ENCODE results near the gene TLDC2.
"Not testable (repeated sequence)": the region's sequence is repeated elsewhere in the genome, so short reads cannot be mapped to it uniquely, and the experiment has no call there.

The TLDC2 gene

GRCh38 chr20:36893801-36894200, 17.9 kb downstream of the TLDC2 start:
- CTCF ChIA-PET, result interaction anchor here (1.1 to 2.7 kb wide), 4 partner anchors 9 to 26 kb away, joined by 3 to 6 read pairs (median 4); no protein-coding TSS in a partner anchor
- no peak for TF ChIP-seq CTCF (IDR thresholded peaks at IDR 0.05; ENCODE audit: control extremely low read depth, extremely low read depth, low read depth, missing control alignments)
- POLR2A ChIA-PET, result no interaction called here
- DNase-seq (ENCODE audit: extremely low spot score), result no peak

- no peak for TF ChIP-seq CTCF (IDR thresholded peaks at IDR 0.05; ENCODE audit: control extremely low read depth, extremely low read depth, low read depth, missing control alignments)
- ChIA-PET CTCF (interaction anchor here (1.4 to 1.8 kb wide), 3 partner anchors 9 to 87 kb away, joined by 4 to 6 read pairs (median 5); no protein-coding TSS in a partner anchor), POLR2A (no interaction called here)
- DNase-seq (ENCODE audit: extremely low spot score), result no peak
Observed at GRCh38 chr20:36895036-36895435, 19.1 kb downstream of the TLDC2 start.

- ChIA-PET POLR2A (no interaction called here), CTCF (interaction anchor here (0.9 to 1.2 kb wide), 2 partner anchors 13 to 18 kb away, joined by 3 read pairs; no protein-coding TSS in a partner anchor)
- no peak for TF ChIP-seq CTCF (IDR thresholded peaks at IDR 0.05; ENCODE audit: control extremely low read depth, extremely low read depth, low read depth, missing control alignments)
- no peak for DNase-seq (ENCODE audit: extremely low spot score)
Observed at GRCh38 chr20:36904690-36905089, 28.8 kb downstream of the TLDC2 start.

- POLR2A ChIA-PET; DNase-seq (ENCODE audit: extremely low spot score): not testable (repeated sequence)
- CTCF ChIA-PET, result interaction anchor here (1.3 to 4.4 kb wide), 2 partner anchors 14 to 19 kb away, joined by 4 to 34 read pairs; no protein-coding TSS in a partner anchor
Observed at GRCh38 chr20:36905566-36905965, 29.6 kb downstream of the TLDC2 start.

- CTCF ChIA-PET, result interaction anchor here (1.3 to 4.4 kb wide), 2 partner anchors 14 to 19 kb away, joined by 4 to 34 read pairs; no protein-coding TSS in a partner anchor
Observed at GRCh38 chr20:36906086-36906485, 30.1 kb downstream of the TLDC2 start.

GRCh38 chr20:36908603-36909002, 32.7 kb downstream of the TLDC2 start:
- ChIA-PET POLR2A (no interaction called here), CTCF (interaction anchor here (1.1 to 4.4 kb wide), 5 partner anchors 11 to 706 kb away, joined by 3 to 34 read pairs (median 4); no protein-coding TSS in a partner anchor)
- no peak for TF ChIP-seq CTCF (IDR thresholded peaks at IDR 0.05; ENCODE audit: control extremely low read depth, extremely low read depth, low read depth, missing control alignments)
- DNase-seq (ENCODE audit: extremely low spot score), result no peak

More at GRCh38 chr20:36906086-36906485, 30.1 kb downstream of the TLDC2 start:
- POLR2A ChIA-PET; DNase-seq (ENCODE audit: extremely low spot score): not testable (repeated sequence)

- POLR2A ChIA-PET, result no interaction called here
- TF ChIP-seq CTCF (IDR thresholded peaks at IDR 0.05; ENCODE audit: control extremely low read depth, extremely low read depth, low read depth, missing control alignments), result no peak
- CTCF ChIA-PET, result interaction anchor here (1.2 kb wide), 1 partner anchor 108 kb away, joined by 3 read pairs; no protein-coding TSS in a partner anchor
- DNase-seq (ENCODE audit: extremely low spot score), result no peak
Observed at GRCh38 chr20:36916199-36916598, 40.3 kb downstream of the TLDC2 start.

GRCh38 chr20:36917240-36917639, 41.3 kb downstream of the TLDC2 start:
- no peak for TF ChIP-seq CTCF (IDR thresholded peaks at IDR 0.05; ENCODE audit: control extremely low read depth, extremely low read depth, low read depth, missing control alignments)
- ChIA-PET CTCF (interaction anchor here (0.9 to 5.2 kb wide), 5 partner anchors 9 to 645 kb away, joined by 3 to 34 read pairs (median 3); partner anchors contain the start of gene DSN1), POLR2A (no interaction called here)
- no peak for DNase-seq (ENCODE audit: extremely low spot score)

Measured in GM10248 (cell line).